PC-9 (cell line): ENCODE results near the gene TFAP2B. TPM values are rescaled to one million over a fixed set of nuclear protein-coding genes. Genes with fewer than 3 reads are reported as not detected.

ENCODE experiments used
- BruUV-seq: library from RNA; stranded (reverse); fragments of 400-500 nt; replicated peaks from 2 replicates; lab custom pipeline; 2021; lab: Mats Ljungman, UMichigan
- CTCF ChIA-PET: fragments of 300-600 bp; sonication (Branson Sonifier 250); formaldehyde crosslinking; loops from one replicate; lab custom pipeline; 2022; ENCODE audit warnings: antibody characterized with exemption; lab: Charles Lee
- POLR2A ChIA-PET: fragments of 300-600 bp; sonication (Branson Sonifier 250); formaldehyde crosslinking; loops from one replicate; lab custom pipeline; 2022; ENCODE audit warnings: antibody characterized with exemption; ENCODE audit not compliant: unreplicated experiment; lab: Charles Lee
- DNase-seq, 2 experiments: peaks; one replicate each; pipeline versions ENCODE4 v3.0.0 to v3.0.0-alpha.2; 2015 to 2022; ENCODE audit warnings: mixed read lengths in 1 of 2
- H2AFZ ChIP-seq: fragments of 200-600 bp; sonication (generic); 2 replicates; pipeline ENCODE4 v1.8.1; 2017; ENCODE audit warnings: antibody characterized with exemption
- H3F3A ChIP-seq: fragments of 200-600 bp; sonication (generic); 2 replicates; pipeline ENCODE4 v1.8.1; 2017; ENCODE audit warnings: antibody characterized with exemption, mild to moderate bottlenecking, low read depth; ENCODE audit not compliant: insufficient read depth
- H3K27ac ChIP-seq: fragments of 200-600 bp; sonication (generic); 2 replicates; pipeline ENCODE4 v1.6.1; 2016; ENCODE audit warnings: mixed run types
- H3K27me3 ChIP-seq: fragments of 200-600 bp; sonication (generic); 2 replicates; pipeline ENCODE4 v1.6.1; 2016; ENCODE audit warnings: low read depth, mixed run types; ENCODE audit not compliant: insufficient read depth
- H3K36me3 ChIP-seq: fragments of 200-600 bp; sonication (generic); 2 replicates; pipeline ENCODE4 v1.6.1; 2016; ENCODE audit warnings: low read depth, mixed run types
- H3K4me1 ChIP-seq: fragments of 200-600 bp; sonication (generic); replicated peaks from 2 replicates; pipeline ENCODE4 v1.6.1; 2016; ENCODE audit warnings: mixed run types; ENCODE audit not compliant: insufficient read depth
- H3K4me2 ChIP-seq: fragments of 200-600 bp; sonication (generic); 2 replicates; pipeline ENCODE4 v1.6.1; 2017; ENCODE audit warnings: mixed run types
- H3K4me3 ChIP-seq: fragments of 200-600 bp; sonication (generic); 2 replicates; pipeline ENCODE4 v1.6.1; 2016; ENCODE audit warnings: mixed run types
- H3K79me2 ChIP-seq: fragments of 200-600 bp; sonication (generic); 2 replicates; pipeline ENCODE4 v1.6.1; 2017; ENCODE audit warnings: low read depth, mixed run types
- H3K9me2 ChIP-seq: fragments of 200-600 bp; sonication (generic); 2 replicates; pipeline ENCODE4 v1.8.1; 2017; ENCODE audit warnings: mild to moderate bottlenecking; ENCODE audit not compliant: insufficient read depth
- H3K9me3 ChIP-seq: fragments of 200-600 bp; sonication (generic); 2 replicates; pipeline ENCODE4 v1.8.1; 2016; ENCODE audit warnings: low read depth; ENCODE audit not compliant: insufficient read depth
- H4K20me1 ChIP-seq: fragments of 200-600 bp; sonication (generic); 2 replicates; pipeline ENCODE4 v1.8.1; 2017; ENCODE audit not compliant: insufficient read depth
- EZH2 ChIP-seq: fragments of 200-600 bp; sonication (generic); IDR thresholded peaks from 2 replicates; pipeline ENCODE4 v1.8.0; 2017; ENCODE audit warnings: antibody characterized with exemption, low read depth
- intact Hi-C: fragments of 100-400 bp; cut with micrococcal nuclease; formaldehyde crosslinking; loops from one replicate; pipeline ENCODE4 v1.10.0; 2022; ENCODE audit not compliant: unreplicated experiment
- total RNA-seq: library from RNA; stranded (reverse); gene quantifications from 2 replicates; pipeline ENCODE4 v1.2.3, GENCODE V29; 2021
- TF ChIP-seq, protein P1 (sequence below): fragments of 200-600 bp; sonication (generic); conservative IDR thresholded peaks from 2 replicates; pipeline ENCODE4 v1.6.1; 2017; ENCODE audit warnings: mixed run types, antibody characterized with exemption, mild to moderate bottlenecking, moderate library complexity

The TFAP2B gene
- total RNA-seq, 1 experiment from 2014 or later: not detected

DNA sequence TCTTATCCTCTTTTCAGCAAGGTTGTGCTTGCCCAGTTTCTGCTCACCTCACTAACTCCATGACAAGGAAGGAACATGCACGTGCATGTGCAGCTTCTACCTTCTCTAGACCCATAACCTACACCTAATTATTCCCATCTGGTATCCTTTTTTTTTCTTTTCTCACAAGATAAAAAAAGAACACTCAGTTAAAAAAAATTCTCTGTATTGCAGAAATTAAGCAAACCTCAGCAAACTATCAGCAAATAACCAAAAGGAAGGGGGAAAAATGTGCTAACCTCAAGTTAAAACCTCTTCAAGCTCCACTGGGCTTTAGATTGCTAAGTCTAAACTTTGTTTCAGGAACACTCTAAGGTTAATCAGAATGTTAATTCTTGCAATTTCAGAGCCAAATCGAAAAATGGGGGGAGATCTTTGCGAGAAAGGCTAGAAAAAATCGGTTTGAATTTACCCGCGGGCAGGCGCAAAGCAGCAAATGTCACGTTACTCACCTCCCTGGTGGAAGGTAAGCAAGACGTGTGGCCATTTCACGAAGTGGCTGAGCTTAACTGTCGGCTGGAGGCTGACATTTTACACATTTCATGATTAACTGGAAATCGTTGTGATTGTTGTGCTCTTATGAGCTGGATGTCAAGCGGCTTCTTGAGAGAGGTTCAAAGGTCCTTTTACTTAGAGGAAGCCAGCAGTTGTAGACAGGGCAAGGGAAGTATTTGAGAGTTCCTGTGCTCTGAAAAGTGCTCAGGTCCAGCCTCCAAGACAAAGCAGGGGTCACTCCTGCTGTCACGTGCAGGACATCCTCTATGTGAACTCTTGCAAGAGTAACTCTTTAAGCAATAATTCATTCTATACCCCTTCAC, 19.1 kb downstream of the TFAP2B start:
- H2AFZ ChIP-seq: no peak overlapping the region
- no peaks in the 10 kb centered on the region for H3F3A ChIP-seq
- H3K4me3 ChIP-seq: no peak overlapping the region
- TF ChIP-seq, protein P1, sequence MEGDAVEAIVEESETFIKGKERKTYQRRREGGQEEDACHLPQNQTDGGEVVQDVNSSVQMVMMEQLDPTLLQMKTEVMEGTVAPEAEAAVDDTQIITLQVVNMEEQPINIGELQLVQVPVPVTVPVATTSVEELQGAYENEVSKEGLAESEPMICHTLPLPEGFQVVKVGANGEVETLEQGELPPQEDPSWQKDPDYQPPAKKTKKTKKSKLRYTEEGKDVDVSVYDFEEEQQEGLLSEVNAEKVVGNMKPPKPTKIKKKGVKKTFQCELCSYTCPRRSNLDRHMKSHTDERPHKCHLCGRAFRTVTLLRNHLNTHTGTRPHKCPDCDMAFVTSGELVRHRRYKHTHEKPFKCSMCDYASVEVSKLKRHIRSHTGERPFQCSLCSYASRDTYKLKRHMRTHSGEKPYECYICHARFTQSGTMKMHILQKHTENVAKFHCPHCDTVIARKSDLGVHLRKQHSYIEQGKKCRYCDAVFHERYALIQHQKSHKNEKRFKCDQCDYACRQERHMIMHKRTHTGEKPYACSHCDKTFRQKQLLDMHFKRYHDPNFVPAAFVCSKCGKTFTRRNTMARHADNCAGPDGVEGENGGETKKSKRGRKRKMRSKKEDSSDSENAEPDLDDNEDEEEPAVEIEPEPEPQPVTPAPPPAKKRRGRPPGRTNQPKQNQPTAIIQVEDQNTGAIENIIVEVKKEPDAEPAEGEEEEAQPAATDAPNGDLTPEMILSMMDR: no peak
- TF ChIP-seq EZH2: no peak
- no peaks in the 10 kb centered on the region for H3K4me1 ChIP-seq
- H3K79me2 ChIP-seq: no peaks in the 10 kb centered on the region
- no peaks in the 10 kb centered on the region for H3K36me3 ChIP-seq
- peaks cover 7% of the 10 kb centered on the region; the same call in 1 of the 2 replicates for H3K27me3 ChIP-seq
- ChIA-PET POLR2A (no interaction called here), CTCF (no interaction called here)
- intact Hi-C loops: no loop called here
- H3K9me2 ChIP-seq: no peaks in the 10 kb centered on the region
- no peak overlapping the region for H3K4me2 ChIP-seq
- no peaks in the 10 kb centered on the region for H3K9me3 ChIP-seq
- H3K27ac ChIP-seq: no peak overlapping the region
- no peak for DNase-seq
- no peaks in the 10 kb centered on the region for H4K20me1 ChIP-seq
- BruUV-seq: no TSS peak

DNA sequence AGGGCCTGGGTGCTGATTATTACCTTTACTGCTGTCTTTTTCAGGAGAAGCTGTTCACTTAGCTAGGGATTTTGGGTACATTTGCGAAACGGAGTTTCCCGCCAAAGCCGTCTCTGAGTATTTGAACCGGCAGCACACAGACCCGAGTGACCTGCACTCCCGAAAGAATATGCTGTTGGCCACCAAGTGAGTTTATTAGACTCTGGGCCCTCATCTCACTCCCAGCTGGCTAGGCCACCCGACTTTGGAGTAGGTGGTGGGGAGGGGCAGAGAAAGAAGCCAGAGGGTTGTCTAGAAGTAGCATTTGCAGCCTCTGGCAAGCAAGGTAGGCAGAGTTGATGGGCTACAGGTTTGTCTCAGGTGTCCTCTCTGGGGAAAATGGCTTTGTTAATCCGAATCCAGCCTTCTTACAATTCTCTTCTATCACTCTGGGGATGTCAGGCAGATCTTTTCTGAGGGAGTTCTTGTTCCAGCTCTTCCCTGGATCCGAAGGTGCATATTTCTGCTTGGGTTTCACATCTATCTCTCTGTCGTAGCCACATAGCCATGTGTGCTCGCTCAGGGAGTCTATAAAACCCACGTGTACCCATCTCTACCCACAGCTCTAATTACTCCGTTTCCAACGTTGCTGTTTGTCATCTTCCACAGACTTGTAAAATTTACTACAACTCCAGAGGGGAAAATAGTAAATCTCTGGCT, 21.6 kb downstream of the TFAP2B start:
- H3K36me3 ChIP-seq: no peaks in the 10 kb centered on the region
- POLR2A ChIA-PET: no interaction called here
- no peaks in the 10 kb centered on the region for H3K9me3 ChIP-seq
- no peak overlapping the region for H3K27ac ChIP-seq
- H3K4me3 ChIP-seq: no peak overlapping the region
- no peak overlapping the region for H3K4me2 ChIP-seq
- CTCF ChIA-PET: no interaction called here
- DNase-seq: no peak
- intact Hi-C loops: no loop called here
- H3K27me3 ChIP-seq: peaks cover 20% of the 10 kb centered on the region; the same call in 1 of the 2 replicates
- no TSS peak for BruUV-seq
- no peaks in the 10 kb centered on the region for H3F3A ChIP-seq
- TF ChIP-seq, protein P1: no peak
- TF ChIP-seq EZH2: no peak
- H4K20me1 ChIP-seq: no peaks in the 10 kb centered on the region
- H3K4me1 ChIP-seq: no peaks in the 10 kb centered on the region
- no peak overlapping the region for H2AFZ ChIP-seq
- no peaks in the 10 kb centered on the region for H3K9me2 ChIP-seq
- no peaks in the 10 kb centered on the region for H3K79me2 ChIP-seq

DNA sequence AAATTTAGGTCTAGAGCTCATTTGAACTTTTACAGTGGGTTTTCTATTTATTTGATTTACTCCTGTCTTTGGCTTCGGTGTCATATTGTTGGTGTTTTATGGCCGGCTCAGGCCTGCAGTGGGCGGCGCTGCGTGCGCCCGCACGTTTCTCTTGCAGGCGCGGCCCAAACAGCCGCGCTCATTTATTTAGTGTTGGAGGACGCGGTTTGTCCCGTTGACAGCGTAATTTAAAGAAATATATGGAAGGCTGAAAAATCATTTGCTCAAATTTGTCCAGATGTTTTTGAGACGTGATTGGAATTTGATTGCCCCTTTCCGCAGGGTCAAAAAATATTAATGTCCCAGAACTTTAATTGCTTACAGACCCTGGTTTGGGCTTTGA, 22.1 kb downstream of the TFAP2B start:
- Histone ChIP-seq H2AFZ (no peak overlapping the region), H3F3A (no peaks in the 10 kb centered on the region), H3K36me3 (no peaks in the 10 kb centered on the region), H3K27me3 (peaks cover 20% of the 10 kb centered on the region; the same call in 1 of the 2 replicates), H3K4me2 (no peak overlapping the region), H3K79me2 (no peaks in the 10 kb centered on the region), H3K27ac (no peak overlapping the region), H3K9me3 (no peaks in the 10 kb centered on the region), H3K9me2 (no peaks in the 10 kb centered on the region), H3K4me3 (no peak overlapping the region), H4K20me1 (no peaks in the 10 kb centered on the region), H3K4me1 (no peaks in the 10 kb centered on the region)
- TF ChIP-seq, protein P1: no peak
- TF ChIP-seq EZH2: no peak
- intact Hi-C loops: no loop called here
- ChIA-PET CTCF (no interaction called here), POLR2A (no interaction called here)
- no peak for DNase-seq
- BruUV-seq: no TSS peak
